ENCODE results near the gene KNSTRN. TPM values are rescaled to one million over a fixed set of nuclear protein-coding genes. Genes with fewer than 3 reads are reported as not detected.
A peak's percentile ranks its signal among the peaks of the same experiment; 100 is the strongest.

Gene KNSTRN, protein sequence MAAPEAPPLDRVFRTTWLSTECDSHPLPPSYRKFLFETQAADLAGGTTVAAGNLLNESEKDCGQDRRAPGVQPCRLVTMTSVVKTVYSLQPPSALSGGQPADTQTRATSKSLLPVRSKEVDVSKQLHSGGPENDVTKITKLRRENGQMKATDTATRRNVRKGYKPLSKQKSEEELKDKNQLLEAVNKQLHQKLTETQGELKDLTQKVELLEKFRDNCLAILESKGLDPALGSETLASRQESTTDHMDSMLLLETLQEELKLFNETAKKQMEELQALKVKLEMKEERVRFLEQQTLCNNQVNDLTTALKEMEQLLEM
- 25.4 and 49.2 TPM in 2 replicates for total RNA-seq

DNA sequence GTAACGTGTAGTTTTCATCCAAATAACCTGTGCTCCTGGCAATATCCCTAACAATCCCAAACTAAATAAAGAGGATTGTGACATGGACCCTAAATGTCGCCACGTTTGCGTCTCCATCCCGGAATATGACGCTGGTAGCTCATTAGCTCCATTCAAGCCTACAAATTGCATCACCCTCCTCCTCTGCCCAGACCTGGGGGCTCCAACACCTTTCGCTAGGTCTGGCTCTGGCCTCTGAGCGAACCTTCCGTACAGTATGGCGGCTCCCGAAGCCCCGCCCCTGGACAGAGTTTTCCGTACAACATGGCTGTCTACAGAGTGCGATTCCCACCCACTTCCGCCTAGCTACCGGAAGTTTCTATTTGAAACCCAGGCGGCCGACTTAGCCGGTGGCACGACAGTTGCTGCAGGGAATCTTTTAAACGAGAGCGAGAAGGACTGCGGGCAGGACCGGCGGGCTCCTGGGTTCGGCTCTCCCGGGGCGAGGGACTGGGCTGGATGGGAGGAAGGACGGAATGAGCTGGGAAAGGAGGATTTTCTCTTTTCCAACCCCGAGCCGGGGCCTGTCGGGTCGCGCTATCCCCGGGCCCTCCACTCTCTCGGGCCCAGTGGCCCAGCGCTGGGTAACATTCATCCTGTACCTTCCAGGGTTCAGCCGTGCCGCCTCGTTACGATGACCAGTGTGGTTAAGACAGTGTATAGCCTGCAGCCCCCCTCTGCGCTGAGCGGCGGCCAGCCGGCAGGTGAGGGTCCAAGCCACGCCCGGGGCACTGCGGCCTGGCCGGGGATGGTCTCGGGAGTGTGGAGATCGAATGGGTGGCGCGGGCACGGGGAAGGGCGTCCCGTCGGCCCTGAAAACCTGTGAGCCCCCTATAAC is at the start of gene KNSTRN:
TSS of gene KNSTRN (plus strand) at position 142 of the 877 bp plus-strand sequence. CDS start at position 257, 115 bp downstream.
- peak; percentile 94 for DNase-seq (ENCODE audit: low read depth)
- TF ChIP-seq, protein P1, sequence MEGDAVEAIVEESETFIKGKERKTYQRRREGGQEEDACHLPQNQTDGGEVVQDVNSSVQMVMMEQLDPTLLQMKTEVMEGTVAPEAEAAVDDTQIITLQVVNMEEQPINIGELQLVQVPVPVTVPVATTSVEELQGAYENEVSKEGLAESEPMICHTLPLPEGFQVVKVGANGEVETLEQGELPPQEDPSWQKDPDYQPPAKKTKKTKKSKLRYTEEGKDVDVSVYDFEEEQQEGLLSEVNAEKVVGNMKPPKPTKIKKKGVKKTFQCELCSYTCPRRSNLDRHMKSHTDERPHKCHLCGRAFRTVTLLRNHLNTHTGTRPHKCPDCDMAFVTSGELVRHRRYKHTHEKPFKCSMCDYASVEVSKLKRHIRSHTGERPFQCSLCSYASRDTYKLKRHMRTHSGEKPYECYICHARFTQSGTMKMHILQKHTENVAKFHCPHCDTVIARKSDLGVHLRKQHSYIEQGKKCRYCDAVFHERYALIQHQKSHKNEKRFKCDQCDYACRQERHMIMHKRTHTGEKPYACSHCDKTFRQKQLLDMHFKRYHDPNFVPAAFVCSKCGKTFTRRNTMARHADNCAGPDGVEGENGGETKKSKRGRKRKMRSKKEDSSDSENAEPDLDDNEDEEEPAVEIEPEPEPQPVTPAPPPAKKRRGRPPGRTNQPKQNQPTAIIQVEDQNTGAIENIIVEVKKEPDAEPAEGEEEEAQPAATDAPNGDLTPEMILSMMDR (IDR thresholded peaks at IDR 0.05; ENCODE audit: insufficient read depth, low read depth, low read length) = no peak

DNA sequence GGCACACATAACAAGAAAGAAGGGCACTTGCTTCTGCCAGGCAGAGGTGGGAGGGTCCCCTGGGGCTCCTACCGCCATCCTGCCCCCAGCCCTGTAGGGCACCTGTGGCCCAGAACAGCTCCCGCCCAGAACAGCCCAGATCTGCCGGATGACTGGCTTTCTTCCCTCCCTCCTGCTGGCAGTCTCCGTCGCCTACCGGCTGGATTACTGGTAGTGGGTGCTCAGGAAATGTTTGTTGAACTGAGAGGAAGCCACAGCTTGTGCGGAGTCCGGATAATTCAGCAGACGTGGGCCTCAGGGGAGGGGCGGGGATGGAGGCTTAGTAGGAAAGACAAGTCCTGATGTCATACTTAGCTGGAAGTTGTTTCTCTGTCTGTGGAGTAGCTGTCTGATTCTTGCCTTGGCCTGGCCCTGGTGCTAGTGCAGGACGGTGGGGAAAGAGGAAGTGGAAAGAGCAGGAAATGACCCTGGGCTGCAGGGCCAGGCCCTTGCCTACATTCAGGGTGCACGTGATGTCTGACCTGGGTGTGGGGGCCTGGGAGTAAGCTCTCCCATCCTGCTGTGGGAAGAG is 48.5 kb upstream of the KNSTRN start:
- H3K4me3 ChIP-seq (ENCODE audit: low read depth, low read length) = no peak overlapping the region
- TF ChIP-seq, protein P1 (IDR thresholded peaks at IDR 0.05; ENCODE audit: insufficient read depth, low read depth, low read length) = no peak
- peak; percentile 94 for DNase-seq (ENCODE audit: low read depth)

More for the DNA sequence above, at the start of gene KNSTRN:
- peak within 1 kb of the TSS; percentile 96 for H3K4me3 ChIP-seq (ENCODE audit: low read depth, low read length)

DNA sequence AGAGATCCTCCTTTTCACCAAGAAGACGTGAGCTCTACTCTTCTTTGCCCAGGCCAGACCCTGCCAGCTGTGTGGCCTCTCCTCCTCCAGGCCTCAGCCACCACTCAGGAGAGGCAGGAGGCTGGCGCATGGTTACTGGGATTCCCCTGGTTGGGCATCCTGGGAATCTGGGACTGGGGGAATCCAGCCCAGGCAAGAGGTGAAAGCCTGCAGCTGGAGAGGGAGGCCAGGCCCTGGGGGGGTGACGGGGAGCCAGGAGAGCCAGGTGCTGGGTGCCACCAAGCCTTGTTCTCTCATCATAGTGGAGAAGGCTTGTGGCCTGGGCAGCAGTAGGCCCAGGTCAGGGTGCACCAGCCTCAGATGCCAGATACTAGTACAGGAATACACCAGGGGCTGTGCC is 48.0 kb upstream of the KNSTRN start:
- H3K4me3 ChIP-seq (ENCODE audit: low read depth, low read length) = no peak overlapping the region
- no peak for DNase-seq (ENCODE audit: low read depth)
- TF ChIP-seq, protein P1 (IDR thresholded peaks at IDR 0.05; ENCODE audit: insufficient read depth, low read depth, low read length) = no peak

DNA sequence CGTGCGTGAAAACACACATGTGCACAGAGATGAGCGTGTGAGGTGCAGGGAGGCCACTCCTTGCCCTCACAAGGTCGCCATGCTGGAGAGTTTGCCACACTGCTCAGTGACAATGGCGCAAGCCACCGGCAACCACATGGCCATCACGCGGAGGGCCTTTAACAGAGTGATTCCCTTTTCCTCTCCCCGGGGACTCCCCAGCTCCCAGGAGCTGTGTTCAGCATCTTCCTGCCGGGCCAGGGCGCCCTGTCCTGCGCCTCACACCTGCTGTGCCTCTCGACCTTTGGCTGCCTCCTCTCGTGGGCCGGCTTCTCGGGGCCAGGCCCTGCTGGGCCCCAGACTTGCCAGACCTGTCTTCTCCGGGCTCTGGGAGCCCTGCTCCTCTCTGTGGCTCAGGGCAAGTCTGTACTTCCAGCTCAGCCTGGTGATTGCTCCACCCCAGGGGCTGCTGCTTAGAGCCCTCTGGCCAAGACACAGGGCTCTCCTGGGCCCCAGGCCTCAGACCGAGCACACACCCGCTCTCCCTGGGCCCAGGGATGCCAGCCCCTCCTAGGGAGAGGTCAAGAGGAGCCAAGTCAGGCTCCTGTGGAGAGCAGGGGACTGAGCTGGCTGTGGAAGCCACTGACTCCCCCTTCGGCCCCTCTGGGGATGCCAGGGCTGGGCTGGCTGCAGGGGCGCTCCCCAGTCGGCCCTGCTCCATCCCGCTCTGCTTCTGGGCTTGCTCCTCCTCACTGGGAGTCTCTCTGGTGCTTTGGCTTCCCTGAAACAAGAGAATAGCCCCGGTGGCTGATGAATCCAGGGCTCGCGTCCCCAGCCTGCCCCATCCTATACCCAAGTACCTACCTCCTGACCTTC is 47.4 kb upstream of the KNSTRN start:
- TF ChIP-seq, protein P1 (IDR thresholded peaks at IDR 0.05; ENCODE audit: insufficient read depth, low read depth, low read length) = no peak
- no peak for DNase-seq (ENCODE audit: low read depth)
- no peak overlapping the region for H3K4me3 ChIP-seq (ENCODE audit: low read depth, low read length)

DNA sequence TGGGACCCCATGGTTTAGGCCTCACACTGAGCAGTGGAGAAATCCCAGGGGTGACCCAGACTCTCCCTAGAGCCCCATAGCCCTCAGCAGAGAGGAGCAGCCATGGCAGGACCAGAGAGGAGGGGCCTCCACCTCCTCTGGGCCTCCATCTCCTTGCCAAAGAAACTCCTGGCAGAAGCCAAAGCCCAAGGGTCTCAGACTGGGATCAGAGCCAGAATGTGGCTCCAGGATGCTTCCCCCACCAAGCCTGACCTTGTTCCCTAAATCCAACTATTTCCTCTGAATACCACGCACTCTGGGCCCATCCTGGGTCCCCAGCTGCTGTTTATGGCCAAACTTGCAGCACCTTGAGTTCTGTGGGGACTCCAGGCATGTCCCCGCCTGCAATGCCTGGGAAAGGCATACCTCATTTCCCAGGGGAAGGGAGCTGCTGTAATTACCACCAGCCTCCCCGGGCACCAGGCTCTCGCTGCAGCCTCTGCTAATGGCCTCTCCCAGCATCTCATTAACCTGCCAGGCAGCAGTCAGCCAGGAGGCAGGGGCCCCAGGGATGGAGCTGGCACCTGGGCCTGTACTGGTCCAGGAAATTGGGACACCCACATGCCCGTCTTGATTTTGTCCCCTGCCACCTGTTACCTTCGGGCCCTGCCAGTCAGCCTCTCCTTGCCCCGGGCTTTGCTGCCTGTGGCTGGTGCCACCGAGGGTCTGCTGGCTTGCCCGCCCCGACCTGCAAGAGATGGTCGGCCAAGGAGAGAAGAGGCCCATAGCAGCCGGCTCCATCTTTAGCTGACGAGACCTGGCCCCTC is 46.4 kb upstream of the KNSTRN start:
- TF ChIP-seq, protein P1 (IDR thresholded peaks at IDR 0.05; ENCODE audit: insufficient read depth, low read depth, low read length) = no peak
- no peak overlapping the region for H3K4me3 ChIP-seq (ENCODE audit: low read depth, low read length)
- DNase-seq (ENCODE audit: low read depth) = no peak
